Endothelial cell of umbilical vein (primary cell): ENCODE results near the gene ANKHD1.

Experiments used
- EZH2 ChIP-seq: IDR thresholded peaks from 2 replicates; pipeline ENCODE4 v1.6.1; 2012; ENCODE audit warnings: borderline replicate concordance, low read depth, mild to moderate bottlenecking, moderate library complexity, low read length, inconsistent platforms; ENCODE audit not compliant: severe bottlenecking
- TF ChIP-seq, protein P1 (sequence below), 2 donors: IDR thresholded peaks; 1 replicate in 1 of 2; 2 replicates in 1 of 2; pipeline ENCODE4 v1.5.1; 2011; ENCODE audit warnings: low read length in 2 of 2, mild to moderate bottlenecking in 2 of 2, moderate library complexity in 2 of 2, control low read depth in 1 of 2, inconsistent platforms in 1 of 2, low read depth in 1 of 2; ENCODE audit not compliant: insufficient read depth in 1 of 2; ENCODE audit errors: extremely low read depth in 1 of 2

GRCh38 chr5:140420665-140421361, 19.2 kb downstream of the ANKHD1 start:
- no peak for TF ChIP-seq EZH2
- TF ChIP-seq, protein P1, sequence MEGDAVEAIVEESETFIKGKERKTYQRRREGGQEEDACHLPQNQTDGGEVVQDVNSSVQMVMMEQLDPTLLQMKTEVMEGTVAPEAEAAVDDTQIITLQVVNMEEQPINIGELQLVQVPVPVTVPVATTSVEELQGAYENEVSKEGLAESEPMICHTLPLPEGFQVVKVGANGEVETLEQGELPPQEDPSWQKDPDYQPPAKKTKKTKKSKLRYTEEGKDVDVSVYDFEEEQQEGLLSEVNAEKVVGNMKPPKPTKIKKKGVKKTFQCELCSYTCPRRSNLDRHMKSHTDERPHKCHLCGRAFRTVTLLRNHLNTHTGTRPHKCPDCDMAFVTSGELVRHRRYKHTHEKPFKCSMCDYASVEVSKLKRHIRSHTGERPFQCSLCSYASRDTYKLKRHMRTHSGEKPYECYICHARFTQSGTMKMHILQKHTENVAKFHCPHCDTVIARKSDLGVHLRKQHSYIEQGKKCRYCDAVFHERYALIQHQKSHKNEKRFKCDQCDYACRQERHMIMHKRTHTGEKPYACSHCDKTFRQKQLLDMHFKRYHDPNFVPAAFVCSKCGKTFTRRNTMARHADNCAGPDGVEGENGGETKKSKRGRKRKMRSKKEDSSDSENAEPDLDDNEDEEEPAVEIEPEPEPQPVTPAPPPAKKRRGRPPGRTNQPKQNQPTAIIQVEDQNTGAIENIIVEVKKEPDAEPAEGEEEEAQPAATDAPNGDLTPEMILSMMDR (IDR thresholded peaks at IDR 0.05; ENCODE audit: extremely low read depth in 1 of 2, insufficient read depth in 1 of 2, low read depth in 1 of 2, low read length in 2 of 2): no peak
